ENCODE results near the gene USP24. TPM values are rescaled to one million over a fixed set of nuclear protein-coding genes. Genes with fewer than 3 reads are reported as not detected.

The USP24 gene
- polyA plus RNA-seq, 1 donor (not counting 4 experiments of a cell fraction or from before 2014, with no cell fraction given) = 22.5 TPM

DNA sequence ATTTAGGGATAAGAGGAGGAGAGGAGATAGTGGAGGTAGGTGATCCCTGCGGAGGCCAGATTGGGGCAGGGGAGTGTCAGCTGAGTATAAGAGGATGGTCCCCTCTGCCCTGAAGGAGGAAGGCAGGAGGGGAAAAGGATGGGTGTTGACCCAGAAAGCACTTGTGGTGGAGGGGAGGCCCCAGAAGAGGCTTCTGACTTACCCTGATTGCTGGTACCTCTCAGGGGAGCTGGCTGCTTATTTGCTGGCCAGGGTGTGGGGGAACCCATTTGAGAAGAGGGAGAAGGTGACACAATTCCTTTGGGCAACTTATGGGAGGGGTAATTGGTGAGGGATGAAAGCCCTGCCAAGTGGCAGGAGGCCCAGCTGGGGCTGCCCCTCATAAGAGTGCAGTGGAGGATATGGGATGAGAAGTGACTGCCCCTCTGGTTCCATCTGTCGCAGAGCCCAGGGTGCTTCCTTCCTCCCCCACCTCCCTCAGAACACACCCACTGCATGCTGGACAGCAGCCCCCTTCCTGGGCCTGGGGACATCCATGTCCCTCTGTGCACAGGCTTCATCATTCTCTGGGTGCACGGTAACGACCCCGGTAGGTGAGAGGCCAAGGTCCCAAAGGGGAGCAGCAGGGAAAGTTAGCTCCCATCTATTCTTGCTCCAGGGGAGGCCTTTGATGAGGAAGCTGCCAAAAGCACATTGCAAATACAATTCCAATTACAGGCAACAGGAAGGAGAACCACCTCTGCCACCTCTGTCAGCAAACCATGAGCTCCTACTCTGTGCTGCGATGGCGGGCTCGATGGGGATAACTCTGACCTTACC lies 177.2 kb downstream of the USP24 start:
- no peaks in the 10 kb centered on the region for H3K9me3 ChIP-seq (ENCODE audit: control insufficient read depth, low read depth, low read length)
- peaks cover 20% of the 10 kb centered on the region for H4K20me1 ChIP-seq (ENCODE audit: control insufficient read depth, extremely low read depth, insufficient read depth, low read length)
- TF ChIP-seq, protein P1, sequence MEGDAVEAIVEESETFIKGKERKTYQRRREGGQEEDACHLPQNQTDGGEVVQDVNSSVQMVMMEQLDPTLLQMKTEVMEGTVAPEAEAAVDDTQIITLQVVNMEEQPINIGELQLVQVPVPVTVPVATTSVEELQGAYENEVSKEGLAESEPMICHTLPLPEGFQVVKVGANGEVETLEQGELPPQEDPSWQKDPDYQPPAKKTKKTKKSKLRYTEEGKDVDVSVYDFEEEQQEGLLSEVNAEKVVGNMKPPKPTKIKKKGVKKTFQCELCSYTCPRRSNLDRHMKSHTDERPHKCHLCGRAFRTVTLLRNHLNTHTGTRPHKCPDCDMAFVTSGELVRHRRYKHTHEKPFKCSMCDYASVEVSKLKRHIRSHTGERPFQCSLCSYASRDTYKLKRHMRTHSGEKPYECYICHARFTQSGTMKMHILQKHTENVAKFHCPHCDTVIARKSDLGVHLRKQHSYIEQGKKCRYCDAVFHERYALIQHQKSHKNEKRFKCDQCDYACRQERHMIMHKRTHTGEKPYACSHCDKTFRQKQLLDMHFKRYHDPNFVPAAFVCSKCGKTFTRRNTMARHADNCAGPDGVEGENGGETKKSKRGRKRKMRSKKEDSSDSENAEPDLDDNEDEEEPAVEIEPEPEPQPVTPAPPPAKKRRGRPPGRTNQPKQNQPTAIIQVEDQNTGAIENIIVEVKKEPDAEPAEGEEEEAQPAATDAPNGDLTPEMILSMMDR (optimal IDR thresholded peaks at IDR 0.05 in 1 of 3, IDR thresholded peaks at IDR 0.05 in 1 of 3, conservative IDR thresholded peaks at IDR 0.05 in 1 of 3; ENCODE audit: extremely low read depth in 1 of 3, insufficient read depth in 2 of 3, low read length in 3 of 3) = no peak
- H3K4me3 ChIP-seq (ENCODE audit: control insufficient read depth in 2 of 3, extremely low read depth in 1 of 3, insufficient read depth in 2 of 3, low read depth in 1 of 3, low read length in 3 of 3) = no peak overlapping the region
- no peaks in the 10 kb centered on the region for H3K36me3 ChIP-seq (ENCODE audit: control insufficient read depth in 2 of 2, extremely low read depth in 1 of 2, insufficient read depth in 2 of 2, low read length in 2 of 2)
- dilution Hi-C loops (cut with MboI; ENCODE audit: extremely low pct_ligation_motif_present, low sequenced_read_pairs) = no loop called here
- H3K9me1 ChIP-seq (ENCODE audit: control insufficient read depth, extremely low read depth, insufficient read depth, low read length) = no peaks in the 10 kb centered on the region
- H3K9ac ChIP-seq (ENCODE audit: control insufficient read depth, extremely low read depth, insufficient read depth, low read length) = no peak overlapping the region
- peaks cover 29% of the 10 kb centered on the region for H3K4me1 ChIP-seq (ENCODE audit: control insufficient read depth, extremely low read depth, insufficient read depth, low read length)
- H3K27me3 ChIP-seq (ENCODE audit: control insufficient read depth, extremely low read depth, insufficient read depth, low read length) = no peaks in the 10 kb centered on the region
- H3K4me2 ChIP-seq (ENCODE audit: control insufficient read depth, extremely low read depth, insufficient read depth, low read depth, low read length) = no peak overlapping the region
- DNase-seq (ENCODE audit: low read depth, low spot score) (no peak), FAIRE-seq (no peak)
- peaks cover 41% of the 10 kb centered on the region for H3K79me2 ChIP-seq (ENCODE audit: control insufficient read depth, insufficient read depth, low read length)
- H2AFZ ChIP-seq (ENCODE audit: control insufficient read depth, low read length) = no peak overlapping the region
- H3K27ac ChIP-seq (ENCODE audit: control insufficient read depth, insufficient read depth, low read length) = no peak overlapping the region

DNA sequence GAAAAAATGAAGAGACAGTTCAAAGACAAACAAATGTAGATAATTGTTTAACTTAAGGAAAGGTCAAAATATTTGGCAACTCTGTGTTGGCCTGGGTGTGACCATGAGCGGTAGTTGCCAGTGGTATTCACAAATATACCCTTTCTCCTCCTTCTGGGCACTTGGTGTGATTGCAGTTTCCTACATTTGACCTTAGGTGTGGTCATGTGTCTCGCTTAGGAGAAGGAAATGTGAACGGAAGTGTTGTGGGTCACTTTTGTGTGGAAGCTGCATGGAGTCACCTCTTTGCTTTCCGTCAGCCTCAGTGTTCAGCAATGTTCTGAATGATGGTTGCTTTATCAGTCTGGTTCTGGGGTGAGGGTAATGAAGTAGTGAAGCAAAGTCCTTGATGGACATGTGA lies 179.3 kb downstream of the USP24 start:
- TF ChIP-seq, protein P1 (optimal IDR thresholded peaks at IDR 0.05 in 1 of 3, IDR thresholded peaks at IDR 0.05 in 1 of 3, conservative IDR thresholded peaks at IDR 0.05 in 1 of 3; ENCODE audit: extremely low read depth in 1 of 3, insufficient read depth in 2 of 3, low read length in 3 of 3) = peak in 1 of 3 experiments; percentile 9
- no peak for TF ChIP-seq EZH2 (IDR thresholded peaks at IDR 0.05; ENCODE audit: low read length)
- no peak overlapping the region for H2AFZ ChIP-seq (ENCODE audit: control insufficient read depth, low read length)
- H3K9me1 ChIP-seq (ENCODE audit: control insufficient read depth, extremely low read depth, insufficient read depth, low read length) = no peaks in the 10 kb centered on the region
- H3K4me1 ChIP-seq (ENCODE audit: control insufficient read depth, extremely low read depth, insufficient read depth, low read length) = peaks cover 9% of the 10 kb centered on the region
- H3K79me2 ChIP-seq (ENCODE audit: control insufficient read depth, insufficient read depth, low read length) = peaks cover 20% of the 10 kb centered on the region
- no peak for FAIRE-seq
- DNase-seq (ENCODE audit: low read depth, low spot score) = no peak
- no peak overlapping the region for H3K27ac ChIP-seq (ENCODE audit: control insufficient read depth, insufficient read depth, low read length)
- H3K27me3 ChIP-seq (ENCODE audit: control insufficient read depth, extremely low read depth, insufficient read depth, low read length) = no peaks in the 10 kb centered on the region
- H3K36me3 ChIP-seq (ENCODE audit: control insufficient read depth in 2 of 2, extremely low read depth in 1 of 2, insufficient read depth in 2 of 2, low read length in 2 of 2) = no peaks in the 10 kb centered on the region
- peaks cover 4% of the 10 kb centered on the region for H4K20me1 ChIP-seq (ENCODE audit: control insufficient read depth, extremely low read depth, insufficient read depth, low read length)
- H3K9me3 ChIP-seq (ENCODE audit: control insufficient read depth, low read depth, low read length) = no peaks in the 10 kb centered on the region
- no peak overlapping the region for H3K9ac ChIP-seq (ENCODE audit: control insufficient read depth, extremely low read depth, insufficient read depth, low read length)
- H3K4me3 ChIP-seq (ENCODE audit: control insufficient read depth in 2 of 3, extremely low read depth in 1 of 3, insufficient read depth in 2 of 3, low read depth in 1 of 3, low read length in 3 of 3) = no peak overlapping the region
- H3K4me2 ChIP-seq (ENCODE audit: control insufficient read depth, extremely low read depth, insufficient read depth, low read depth, low read length) = no peak overlapping the region
- dilution Hi-C loops (cut with MboI; ENCODE audit: extremely low pct_ligation_motif_present, low sequenced_read_pairs) = no loop called here

All from keratinocyte (primary cell).